Adrenal gland (tissue), 12 donors: Measurements from ENCODE around the gene MGAT5B. TPM values are rescaled to one million over a fixed set of nuclear protein-coding genes. Genes with fewer than 3 reads are reported as not detected.

ENCODE experiments used
- DNase-seq, 7 donors: peaks; one replicate each; pipeline ENCODE4 v3.0.0-alpha.2; 2019 to 2020
- H3K27ac ChIP-seq, 5 donors: fragments of 200-600 bp; sonication (generic) in 4 of 5; 1 replicate in 3 of 5; 2 replicates in 2 of 5; pipeline versions ENCODE4 v1.5.1 to v1.8.0; 2016 to 2020; ENCODE audit warnings: mild to moderate bottlenecking in 1 of 5
- H3K27me3 ChIP-seq: fragments of 200-600 bp; 2 replicates; pipeline ENCODE4 v1.8.0; 2021
- H3K36me3 ChIP-seq, 2 donors: fragments of 200-600 bp; replicated peaks in 1 of 2; 1 replicate in 1 of 2; 2 replicates in 1 of 2; pipeline versions ENCODE4 v1.5.1 to v1.8.0; 2018 to 2022
- H3K4me1 ChIP-seq, 2 donors: fragments of 200-600 bp; replicated peaks in 1 of 2; 1 replicate in 1 of 2; 2 replicates in 1 of 2; pipeline versions ENCODE4 v1.5.1 to v1.8.0; 2018 to 2021
- H3K4me3 ChIP-seq, 4 donors: fragments of 200-600 bp; sonication (generic) in 3 of 4; one replicate each; pipeline ENCODE4 v1.5.1; 2016 to 2018
- H3K9me3 ChIP-seq, 3 donors: fragments of 200-600 bp; sonication (generic) in 1 of 3; replicated peaks in 1 of 3; 1 replicate in 2 of 3; 2 replicates in 1 of 3; pipeline versions ENCODE4 v1.5.1 to v1.8.0; 2016 to 2021
- CTCF ChIP-seq, 6 experiments: fragments of 450-650 bp in 4 of 6; fragments of 200-600 bp in 2 of 6; sonication (generic) in 1 of 6; IDR thresholded peaks; 1 replicate in 5 of 6; 2 replicates in 1 of 6; pipeline versions ENCODE4 v1.5.1 to v1.8.0; 2016 to 2021; ENCODE audit warnings: antibody characterized with exemption in 6 of 6, mild to moderate bottlenecking in 2 of 6, moderate library complexity in 1 of 6
- POLR2A ChIP-seq, 2 donors: fragments of 450-650 bp; IDR thresholded peaks; one replicate each; pipeline ENCODE4 v1.6.1; 2017; ENCODE audit warnings: antibody characterized with exemption in 2 of 2, mild to moderate bottlenecking in 2 of 2, moderate library complexity in 1 of 2
- WGBS, 4 donors: extraction: QIAGEN DNeasy Blood & Tissue Kit in 2 of 4; methylation state at CpG; one replicate each; pipeline versions ENCODE4 v1.1.5 to v1.1.7; 2013 to 2017; 5-methylcytosine and 5-hydroxymethylcytosine counted together
- intact Hi-C, 2 donors: fragments of 100-400 bp; cut with DNase I; formaldehyde crosslinking; loops; one replicate each; pipeline versions ENCODE4 v1.14.1 to v1.15.0; 2022 to 2023
- polyA plus RNA-seq, 3 donors: library from polyadenylated mRNA; stranded (reverse); fragments of 200-250 nt in 2 of 3; fragments of 350-450 nt in 1 of 3; fragmentation: Illumina TruSeq in 1 of 3; extraction: RNeasy Lipid Tissue Mini Kit (QIAGEN cat#74804) in 1 of 3; gene quantifications; one replicate each; pipeline ENCODE4 v1.2.3, GENCODE V29; 2013 to 2014
- total RNA-seq, 9 donors: library from RNA; depleted of rRNA in 4 of 9; stranded (reverse); fragments of >200 nt in 4 of 9; fragments of 120-200 nt in 1 of 9; fragmentation: NEBNext Ultra II Directional in 1 of 9; extraction: Animal tissue kit (Norgen Biotek cat#: 25700) in 1 of 9; gene quantifications; one replicate each; pipeline versions ENCODE4 v1.1.0 to v1.2.4, GENCODE V29; 2013 to 2023
- donor health status: healthy with polysubstance abuse.
- donor health status: Bipolar disorder and iron deficiency.
- donor health status: DM: yes; HTN: yes; CAD: no.
- donor health status: DM: no; HTN: no; CAD: no.
- donor health status: DM: no; HTN: no; CAD: no.
- donor health status: DM: yes; HTN: yes; CAD: no.

The MGAT5B gene
- total and polyA plus RNA-seq, 12 donors: 0.24 to 1.0 (median 0.70) TPM; not detected in 1

DNA sequence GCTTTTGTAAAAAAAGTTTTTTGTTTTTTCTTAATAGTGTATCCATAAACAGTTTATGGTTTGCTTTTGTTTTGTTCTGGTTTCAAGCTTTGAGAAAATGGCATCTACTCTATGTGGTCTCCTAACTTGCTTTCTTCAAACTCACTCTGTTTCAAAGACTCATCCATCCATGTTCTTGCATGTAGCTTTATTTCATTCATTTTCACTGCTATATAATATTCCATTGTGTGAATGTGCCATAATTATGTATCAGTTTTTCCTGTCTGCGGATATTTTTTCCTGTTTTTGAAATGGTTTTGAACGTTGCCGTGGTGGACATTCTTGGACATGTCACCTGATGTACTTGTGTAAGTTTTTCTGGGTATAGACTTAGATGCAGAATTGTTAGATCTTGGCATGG lies 39.1 kb downstream of the MGAT5B start:
- intact Hi-C loops: no loop called here
- TF ChIP-seq POLR2A (IDR thresholded peaks at IDR 0.05) (no peak), CTCF (IDR thresholded peaks at IDR 0.05) (no peak)
- no peaks in the 10 kb centered on the region for H3K9me3 ChIP-seq
- no peak overlapping the region for H3K4me3 ChIP-seq
- H3K27ac ChIP-seq: no peak overlapping the region
- WGBS, 4 donors: 85 to 90% (median 87%) methylated on average over 3 of the region's 3 CpGs
- H3K27me3 ChIP-seq: no peaks in the 10 kb centered on the region
- no peak for DNase-seq
- H3K4me1 ChIP-seq: no peaks in the 10 kb centered on the region
- H3K36me3 ChIP-seq: no peaks in the 10 kb centered on the region

DNA sequence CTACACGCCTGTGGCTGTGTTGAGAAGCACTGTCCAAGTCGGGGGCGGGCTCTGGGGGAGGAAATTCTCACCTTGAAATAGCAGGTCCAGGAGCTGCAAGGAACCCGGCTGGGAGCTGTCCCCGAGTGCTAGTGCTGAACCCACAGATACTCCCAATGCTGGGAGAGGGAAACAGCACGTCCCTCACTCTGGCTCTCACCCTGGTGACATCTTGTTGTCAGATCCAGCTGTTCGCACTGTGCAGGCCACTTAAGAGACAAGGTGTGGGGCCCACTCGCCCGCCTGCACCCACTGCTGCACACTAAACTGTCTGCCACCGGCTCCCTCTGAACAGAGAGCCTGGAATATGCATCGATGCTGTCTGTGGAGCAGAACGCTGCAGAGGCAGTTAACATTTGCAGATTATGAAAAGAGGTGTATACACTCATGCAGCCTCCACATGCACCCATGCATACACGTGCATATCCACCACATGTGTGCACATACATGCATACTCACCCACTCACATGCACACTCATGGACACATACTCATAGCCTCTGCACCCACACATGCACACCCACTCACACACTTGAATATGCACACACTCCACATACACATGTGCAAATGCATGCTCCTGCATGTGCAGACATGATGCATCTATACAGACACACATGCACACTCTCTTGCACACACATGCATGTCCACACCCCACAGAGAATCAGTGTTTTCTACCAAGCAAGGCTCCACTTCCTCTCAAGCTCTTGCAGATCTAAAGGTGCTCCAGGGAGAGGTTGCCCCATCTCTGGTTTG lies 42.0 kb downstream of the MGAT5B start:
- 21 to 60% (median 37%) methylated on average over 3 to 13 of the region's 13 CpGs for WGBS, 4 donors

DNA sequence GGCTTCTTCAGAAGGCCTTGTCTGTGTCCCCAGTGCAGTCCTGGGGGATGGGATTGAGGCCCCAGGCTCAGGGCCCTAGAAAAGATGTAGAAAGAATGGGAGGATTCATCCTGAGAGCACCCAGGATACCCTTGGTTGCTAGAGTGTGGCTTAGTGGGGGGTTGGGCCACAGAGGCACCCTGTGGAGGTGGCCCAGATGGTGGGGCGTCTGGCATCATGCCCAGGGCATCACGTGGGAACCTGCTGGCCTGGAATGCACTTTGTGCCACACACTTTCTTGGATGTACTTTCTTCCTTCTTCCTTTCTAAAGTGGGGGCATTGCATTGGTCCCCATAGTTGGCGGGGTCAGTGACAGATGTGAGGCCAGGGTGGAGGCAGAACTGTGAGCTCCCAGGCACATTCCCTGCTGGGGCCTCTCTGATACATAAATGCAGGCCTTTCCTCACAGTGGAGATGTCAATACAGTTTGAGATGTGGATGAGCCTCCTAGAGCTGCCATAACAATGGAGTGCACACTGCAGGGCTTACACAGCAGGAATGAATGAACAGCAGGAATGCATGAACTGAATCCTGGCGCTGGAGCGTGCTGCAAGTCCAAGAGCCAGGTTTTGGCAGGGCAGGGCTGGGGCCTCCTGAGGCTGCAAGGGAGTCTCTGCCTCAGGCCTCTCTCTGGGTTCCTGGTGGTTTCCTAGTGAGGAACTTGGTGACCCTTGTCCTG lies 43.3 kb downstream of the MGAT5B start:
- intact Hi-C loops: no loop called here
- TF ChIP-seq POLR2A (IDR thresholded peaks at IDR 0.05) (no peak), CTCF (IDR thresholded peaks at IDR 0.05) (no peak)
- WGBS, 4 donors: 66 to 76% (median 68%) methylated on average over 5 of the region's 5 CpGs

More for the DNA sequence above, 42.0 kb downstream of the MGAT5B start:
- TF ChIP-seq CTCF (IDR thresholded peaks at IDR 0.05) (no peak), POLR2A (IDR thresholded peaks at IDR 0.05) (no peak)
- intact Hi-C loops: no loop called here
- H3K27me3 ChIP-seq: no peaks in the 10 kb centered on the region
- no peak overlapping the region for H3K27ac ChIP-seq
- no peaks in the 10 kb centered on the region for H3K4me1 ChIP-seq
- no peaks in the 10 kb centered on the region for H3K9me3 ChIP-seq
- no peak overlapping the region for H3K4me3 ChIP-seq
- H3K36me3 ChIP-seq: no peaks in the 10 kb centered on the region
- DNase-seq: peak; percentile 52 to 67 (median 60)

DNA sequence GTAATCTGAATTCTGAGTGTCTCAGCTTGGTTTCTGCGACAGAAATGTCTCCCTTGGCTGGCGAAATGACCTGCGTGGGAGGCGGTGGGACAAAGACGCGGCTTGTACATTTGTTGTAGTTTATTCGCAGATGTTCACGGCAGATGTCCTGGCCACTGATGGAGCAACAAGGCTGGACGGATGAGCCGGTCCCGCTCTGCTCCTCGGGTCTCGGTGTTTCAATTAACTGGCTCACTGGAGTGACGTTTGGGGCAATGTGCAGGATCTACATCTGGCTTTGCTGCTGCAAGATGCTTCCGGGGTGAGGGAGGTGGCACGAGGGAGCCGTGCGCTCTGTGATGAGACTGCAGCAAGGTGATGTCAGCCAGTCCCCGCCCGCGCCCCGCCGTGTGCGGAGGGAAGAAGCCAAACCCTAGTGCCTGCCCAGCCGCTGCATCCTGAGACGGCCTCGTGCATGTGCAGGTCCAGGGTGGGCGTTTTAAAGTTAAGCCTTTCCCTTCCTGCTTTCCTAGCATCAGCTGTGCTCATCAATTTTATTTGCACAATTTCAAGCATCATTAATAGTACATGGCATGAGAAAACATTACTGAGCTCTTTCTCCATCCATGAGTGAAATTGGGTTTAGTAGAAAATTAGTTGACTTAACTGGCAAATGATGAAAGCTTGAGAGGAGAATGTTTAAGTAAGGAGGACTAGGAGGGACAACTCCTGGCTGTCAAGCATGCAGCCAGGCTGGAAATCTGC lies 44.4 kb downstream of the MGAT5B start:
- WGBS, 4 donors: 85 to 92% (median 90%) methylated on average over 23 to 28 of the region's 28 CpGs
- Histone ChIP-seq H3K27me3 (no peaks in the 10 kb centered on the region), H3K4me1 (no peaks in the 10 kb centered on the region), H3K4me3 (no peak overlapping the region), H3K27ac (no peak overlapping the region), H3K9me3 (no peaks in the 10 kb centered on the region), H3K36me3 (no peaks in the 10 kb centered on the region)
- intact Hi-C loops: no loop called here
- no peak for DNase-seq
- no peak for TF ChIP-seq CTCF (IDR thresholded peaks at IDR 0.05)
- TF ChIP-seq POLR2A (IDR thresholded peaks at IDR 0.05): no peak

More for the DNA sequence above, 43.3 kb downstream of the MGAT5B start:
- Histone ChIP-seq H3K36me3 (no peaks in the 10 kb centered on the region), H3K4me3 (no peak overlapping the region), H3K27me3 (no peaks in the 10 kb centered on the region), H3K27ac (no peak overlapping the region), H3K9me3 (no peaks in the 10 kb centered on the region), H3K4me1 (no peaks in the 10 kb centered on the region)
- no peak for DNase-seq
